Dermis blood vessel endothelial cell (primary cell): ENCODE results near the gene IRF5. TPM values are rescaled to one million over a fixed set of nuclear protein-coding genes. Genes with fewer than 3 reads are reported as not detected.
"Not testable (repeated sequence)": the region's sequence is repeated elsewhere in the genome, so short reads cannot be mapped to it uniquely, and the experiment has no call there.

Experiments used
- DNase-seq: peaks from one replicate; pipeline ENCODE4 v3.0.0; 2010
- total RNA-seq: library from RNA; depleted of rRNA; stranded (reverse); fragments of >200 nt; gene quantifications from 2 replicates; pipeline ENCODE4 v1.2.3, GENCODE V29; 2014

The IRF5 gene
- total RNA-seq, 1 donor from 2014 or later, result 0.17 TPM

GRCh38 chr7:128963327-128963757 is 25.6 kb downstream of the IRF5 start:
- no peak for DNase-seq

- DNase-seq, result no peak
These were observed 30.9 kb downstream of the IRF5 start for GRCh38 chr7:128968624-128969023.

- DNase-seq, result no peak
These were observed 36.7 kb downstream of the IRF5 start for GRCh38 chr7:128974241-128974934.

GRCh38 chr7:128982105-128982504 is 44.4 kb downstream of the IRF5 start:
- no peak for DNase-seq

GRCh38 chr7:128985660-128986059 is 47.9 kb downstream of the IRF5 start:
- no peak for DNase-seq

GRCh38 chr7:128986609-128987008 is 48.9 kb downstream of the IRF5 start:
- DNase-seq, result no peak

- no peak for DNase-seq
These were observed 50.6 kb downstream of the IRF5 start for GRCh38 chr7:128988372-128988771.

GRCh38 chr7:128989961-128990360 is 52.2 kb downstream of the IRF5 start:
- DNase-seq, result no peak

- no peak for DNase-seq
These were observed 55.7 kb downstream of the IRF5 start for GRCh38 chr7:128993419-128993818.

GRCh38 chr7:128994560-128994959 is 56.8 kb downstream of the IRF5 start:
- DNase-seq, result not testable (repeated sequence)

GRCh38 chr7:128997181-128997580 is 59.5 kb downstream of the IRF5 start:
- no peak for DNase-seq

Other genes with a start within 250 kb of the IRF5 start
- 421 and 506 TPM in 2 replicates for gene CALU, start 198.6 kb upstream of the IRF5 start, total RNA-seq
- not detected in 2 replicates for gene OPN1SW, start 162.1 kb upstream of the IRF5 start, total RNA-seq
- gene CCDC136, start 146.0 kb upstream of the IRF5 start, total RNA-seq, result 0.88 and 1.7 TPM in 2 replicates
- gene FLNC, start 107.5 kb upstream of the IRF5 start, total RNA-seq, result 117 and 331 TPM in 2 replicates
- 86.5 and 93.1 TPM in 2 replicates for gene ATP6V1F, start 75.1 kb upstream of the IRF5 start, total RNA-seq
- 0.17 TPM in 1 of 2 replicates, not detected in the other for gene KCP, start 27.2 kb upstream of the IRF5 start, total RNA-seq
- 57.2 and 83.1 TPM in 2 replicates for gene TNPO3, start 117.2 kb downstream of the IRF5 start, total RNA-seq
- 0.19 TPM in 1 of 2 replicates, not detected in the other for gene TSPAN33, start 206.8 kb downstream of the IRF5 start, total RNA-seq